ENCODE measurements around the gene ZFHX2.
A peak's percentile ranks its signal among the peaks of the same experiment; 100 is the strongest.

The ZFHX2 gene

DNA sequence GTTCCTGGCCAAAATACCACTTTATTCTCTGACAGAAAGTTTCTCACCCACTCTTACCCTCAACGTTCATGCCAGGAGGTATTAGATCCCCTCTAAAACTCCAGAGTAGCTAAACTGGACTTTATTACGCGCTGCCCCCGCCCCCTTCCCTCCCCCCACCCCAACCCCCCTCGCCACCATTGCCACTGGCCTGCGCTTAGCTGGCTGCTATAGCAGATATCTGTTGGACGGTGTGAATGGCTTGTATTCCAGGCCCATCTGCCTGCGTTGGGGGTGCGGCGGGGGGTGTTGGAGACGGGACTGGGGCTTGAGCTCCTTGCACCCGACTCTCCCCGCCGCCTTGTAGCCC is 3.9 kb upstream of the ZFHX2 start:
- TF ChIP-seq YY1 (IDR thresholded peaks at IDR 0.05; ENCODE audit: low read depth), result no peak
- TF ChIP-seq, protein P1, sequence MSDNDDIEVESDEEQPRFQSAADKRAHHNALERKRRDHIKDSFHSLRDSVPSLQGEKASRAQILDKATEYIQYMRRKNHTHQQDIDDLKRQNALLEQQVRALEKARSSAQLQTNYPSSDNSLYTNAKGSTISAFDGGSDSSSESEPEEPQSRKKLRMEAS (IDR thresholded peaks at IDR 0.05), result no peak
- TF ChIP-seq TCF12 (IDR thresholded peaks at IDR 0.05; ENCODE audit: low read depth), result no peak
- no peak for TF ChIP-seq FOXM1 (IDR thresholded peaks at IDR 0.05; ENCODE audit: borderline replicate concordance, low read depth)
- TF ChIP-seq CEBPB (IDR thresholded peaks at IDR 0.05), result no peak
- no peak for TF ChIP-seq TAF1 (IDR thresholded peaks at IDR 0.05; ENCODE audit: low read depth)
- no peak for TF ChIP-seq RAD21 (IDR thresholded peaks at IDR 0.05; ENCODE audit: low read depth)

DNA sequence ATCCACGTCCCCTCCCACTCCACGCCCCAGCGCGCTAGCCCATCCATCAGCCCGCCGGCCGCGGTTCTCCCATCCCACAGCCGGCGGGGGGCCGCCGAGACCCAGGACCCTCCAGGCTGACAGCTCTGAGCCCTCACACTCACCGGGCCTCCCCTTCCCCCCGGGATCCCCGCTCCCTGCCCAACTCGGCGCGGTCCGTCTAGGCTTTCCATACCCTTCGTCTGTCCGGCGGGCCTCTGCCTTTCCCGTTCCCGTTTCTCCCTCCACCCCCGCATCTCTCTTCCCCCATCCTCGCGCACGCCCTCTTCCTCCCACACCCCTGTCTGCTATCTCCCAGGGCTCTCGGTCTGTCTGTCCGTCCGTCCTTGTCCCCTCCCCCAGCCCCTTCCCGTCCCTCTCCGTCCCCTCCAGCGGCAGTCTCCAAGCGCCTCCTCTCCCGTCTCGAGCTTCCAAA is 726 bp downstream of the ZFHX2 start:
- TF ChIP-seq, protein P2, sequence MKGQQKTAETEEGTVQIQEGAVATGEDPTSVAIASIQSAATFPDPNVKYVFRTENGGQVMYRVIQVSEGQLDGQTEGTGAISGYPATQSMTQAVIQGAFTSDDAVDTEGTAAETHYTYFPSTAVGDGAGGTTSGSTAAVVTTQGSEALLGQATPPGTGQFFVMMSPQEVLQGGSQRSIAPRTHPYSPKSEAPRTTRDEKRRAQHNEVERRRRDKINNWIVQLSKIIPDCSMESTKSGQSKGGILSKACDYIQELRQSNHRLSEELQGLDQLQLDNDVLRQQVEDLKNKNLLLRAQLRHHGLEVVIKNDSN (IDR thresholded peaks at IDR 0.05), result no peak
- TF ChIP-seq EGR1 (IDR thresholded peaks at IDR 0.05), result peak; percentile 41; the same call in 1 of the 2 replicates

DNA sequence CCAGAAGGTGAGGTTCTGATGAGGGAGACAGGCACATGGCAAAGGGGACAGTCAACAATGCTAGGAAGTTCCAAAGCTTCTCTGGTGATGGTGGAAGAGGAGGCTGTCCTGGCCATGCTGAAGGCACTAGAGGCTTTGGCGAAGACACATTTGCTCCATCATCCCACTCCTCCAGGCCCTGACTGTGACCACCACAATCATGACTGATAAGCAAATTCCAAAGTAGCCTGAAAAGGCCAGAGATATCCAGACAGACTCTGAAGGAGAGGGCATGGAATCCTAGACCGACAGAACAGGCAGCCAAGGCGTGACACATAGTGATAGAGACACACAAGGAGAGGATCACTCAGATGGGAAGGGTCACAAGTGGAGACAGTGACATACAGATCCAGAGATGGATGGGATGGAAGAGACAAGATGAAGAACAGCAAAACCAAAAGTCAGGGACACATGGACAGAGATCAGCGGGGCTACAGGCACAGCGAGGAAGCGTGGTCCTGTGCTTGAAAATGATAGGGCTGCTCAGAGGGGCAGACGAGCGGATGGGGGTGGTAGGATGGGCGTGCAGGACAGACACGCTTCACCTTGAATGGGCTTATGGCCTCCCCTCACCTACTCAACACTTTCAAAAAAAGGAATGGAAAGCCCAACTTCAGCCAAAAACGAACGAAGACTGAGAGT is 1.3 kb downstream of the ZFHX2 start:
- TF ChIP-seq, protein P1 (IDR thresholded peaks at IDR 0.05), result no peak
- TF ChIP-seq EGR1 (IDR thresholded peaks at IDR 0.05), result no peak
- TF ChIP-seq EP300 (IDR thresholded peaks at IDR 0.05; ENCODE audit: borderline replicate concordance), result no peak
- no peak for TF ChIP-seq NFIC (IDR thresholded peaks at IDR 0.05)
- no peak for TF ChIP-seq TCF12 (IDR thresholded peaks at IDR 0.05; ENCODE audit: low read depth)
- no peak for TF ChIP-seq FOXM1 (IDR thresholded peaks at IDR 0.05; ENCODE audit: borderline replicate concordance, low read depth)
- no peak for TF ChIP-seq TAF1 (IDR thresholded peaks at IDR 0.05; ENCODE audit: low read depth)
- TF ChIP-seq YY1 (IDR thresholded peaks at IDR 0.05; ENCODE audit: low read depth), result no peak
- TF ChIP-seq CREB1 (IDR thresholded peaks at IDR 0.05; ENCODE audit: low read depth), result no peak
- TF ChIP-seq, protein P3, sequence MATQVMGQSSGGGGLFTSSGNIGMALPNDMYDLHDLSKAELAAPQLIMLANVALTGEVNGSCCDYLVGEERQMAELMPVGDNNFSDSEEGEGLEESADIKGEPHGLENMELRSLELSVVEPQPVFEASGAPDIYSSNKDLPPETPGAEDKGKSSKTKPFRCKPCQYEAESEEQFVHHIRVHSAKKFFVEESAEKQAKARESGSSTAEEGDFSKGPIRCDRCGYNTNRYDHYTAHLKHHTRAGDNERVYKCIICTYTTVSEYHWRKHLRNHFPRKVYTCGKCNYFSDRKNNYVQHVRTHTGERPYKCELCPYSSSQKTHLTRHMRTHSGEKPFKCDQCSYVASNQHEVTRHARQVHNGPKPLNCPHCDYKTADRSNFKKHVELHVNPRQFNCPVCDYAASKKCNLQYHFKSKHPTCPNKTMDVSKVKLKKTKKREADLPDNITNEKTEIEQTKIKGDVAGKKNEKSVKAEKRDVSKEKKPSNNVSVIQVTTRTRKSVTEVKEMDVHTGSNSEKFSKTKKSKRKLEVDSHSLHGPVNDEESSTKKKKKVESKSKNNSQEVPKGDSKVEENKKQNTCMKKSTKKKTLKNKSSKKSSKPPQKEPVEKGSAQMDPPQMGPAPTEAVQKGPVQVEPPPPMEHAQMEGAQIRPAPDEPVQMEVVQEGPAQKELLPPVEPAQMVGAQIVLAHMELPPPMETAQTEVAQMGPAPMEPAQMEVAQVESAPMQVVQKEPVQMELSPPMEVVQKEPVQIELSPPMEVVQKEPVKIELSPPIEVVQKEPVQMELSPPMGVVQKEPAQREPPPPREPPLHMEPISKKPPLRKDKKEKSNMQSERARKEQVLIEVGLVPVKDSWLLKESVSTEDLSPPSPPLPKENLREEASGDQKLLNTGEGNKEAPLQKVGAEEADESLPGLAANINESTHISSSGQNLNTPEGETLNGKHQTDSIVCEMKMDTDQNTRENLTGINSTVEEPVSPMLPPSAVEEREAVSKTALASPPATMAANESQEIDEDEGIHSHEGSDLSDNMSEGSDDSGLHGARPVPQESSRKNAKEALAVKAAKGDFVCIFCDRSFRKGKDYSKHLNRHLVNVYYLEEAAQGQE (IDR thresholded peaks at IDR 0.05; ENCODE audit: low read depth), result no peak
- TF ChIP-seq, protein P2 (IDR thresholded peaks at IDR 0.05), result no peak
- no peak for TF ChIP-seq TEAD4 (IDR thresholded peaks at IDR 0.05)
- TF ChIP-seq CEBPB (IDR thresholded peaks at IDR 0.05), result no peak
- no peak for TF ChIP-seq ZBTB7A (IDR thresholded peaks at IDR 0.05; ENCODE audit: low read depth)
- no peak for TF ChIP-seq RAD21 (IDR thresholded peaks at IDR 0.05; ENCODE audit: low read depth)

DNA sequence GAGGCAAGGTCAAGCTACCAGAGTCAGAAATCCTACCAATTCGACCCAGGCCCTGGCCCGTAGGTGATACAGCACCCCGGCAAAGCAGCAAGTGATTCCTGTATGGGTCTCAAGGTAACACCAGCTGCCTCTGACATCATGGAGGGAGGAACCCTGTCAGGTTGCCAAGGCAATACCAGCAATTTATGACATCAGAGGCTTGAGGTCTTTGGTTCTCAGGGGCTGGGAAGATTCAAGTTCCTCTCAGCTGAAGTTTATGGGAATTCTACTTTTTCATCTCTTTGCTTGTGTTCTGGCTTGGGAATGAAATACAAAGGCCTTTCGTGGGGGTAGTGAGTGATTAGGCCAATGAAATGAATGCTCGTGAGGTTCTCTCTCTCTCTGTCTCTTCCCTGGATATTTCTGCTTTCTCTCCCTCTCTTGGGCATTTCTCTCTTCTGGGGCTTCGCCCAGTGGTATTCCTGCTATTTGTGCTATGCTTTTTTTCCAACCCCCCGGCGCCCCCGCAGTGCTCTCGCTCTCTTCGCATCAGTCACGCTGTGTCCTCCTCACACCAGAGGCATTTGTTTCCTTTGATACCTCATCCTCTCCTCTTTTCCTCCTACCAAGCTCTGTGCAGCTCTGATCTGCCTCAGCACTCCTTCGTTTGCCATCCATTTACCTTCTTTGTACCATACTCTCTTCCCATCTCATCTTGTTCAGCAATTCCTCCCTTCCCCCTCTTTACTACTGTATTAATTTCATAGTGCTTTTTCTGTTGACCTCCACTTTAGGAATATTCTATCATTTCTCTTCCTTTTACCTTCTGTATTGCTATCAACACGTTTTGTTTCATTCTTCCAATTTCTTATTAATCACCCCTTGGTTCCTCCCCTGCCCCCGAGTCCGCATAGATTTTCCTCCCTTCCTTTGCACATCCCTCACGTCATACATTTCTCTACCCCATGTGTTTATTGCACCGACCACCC is 2.9 kb downstream of the ZFHX2 start:
- TF ChIP-seq CEBPB (IDR thresholded peaks at IDR 0.05) (no peak), CREB1 (IDR thresholded peaks at IDR 0.05; ENCODE audit: low read depth) (no peak), NFIC (IDR thresholded peaks at IDR 0.05) (no peak), ZBTB7A (IDR thresholded peaks at IDR 0.05; ENCODE audit: low read depth) (no peak), EP300 (IDR thresholded peaks at IDR 0.05; ENCODE audit: borderline replicate concordance) (no peak), TCF12 (IDR thresholded peaks at IDR 0.05; ENCODE audit: low read depth) (no peak), YY1 (IDR thresholded peaks at IDR 0.05; ENCODE audit: low read depth) (no peak), EGR1 (IDR thresholded peaks at IDR 0.05) (no peak), TEAD4 (IDR thresholded peaks at IDR 0.05) (no peak), FOXM1 (IDR thresholded peaks at IDR 0.05; ENCODE audit: borderline replicate concordance, low read depth) (no peak), RAD21 (IDR thresholded peaks at IDR 0.05; ENCODE audit: low read depth) (no peak), TAF1 (IDR thresholded peaks at IDR 0.05; ENCODE audit: low read depth) (no peak)
- TF ChIP-seq, protein P1 (IDR thresholded peaks at IDR 0.05), result no peak
- TF ChIP-seq, protein P3 (IDR thresholded peaks at IDR 0.05; ENCODE audit: low read depth), result no peak

DNA sequence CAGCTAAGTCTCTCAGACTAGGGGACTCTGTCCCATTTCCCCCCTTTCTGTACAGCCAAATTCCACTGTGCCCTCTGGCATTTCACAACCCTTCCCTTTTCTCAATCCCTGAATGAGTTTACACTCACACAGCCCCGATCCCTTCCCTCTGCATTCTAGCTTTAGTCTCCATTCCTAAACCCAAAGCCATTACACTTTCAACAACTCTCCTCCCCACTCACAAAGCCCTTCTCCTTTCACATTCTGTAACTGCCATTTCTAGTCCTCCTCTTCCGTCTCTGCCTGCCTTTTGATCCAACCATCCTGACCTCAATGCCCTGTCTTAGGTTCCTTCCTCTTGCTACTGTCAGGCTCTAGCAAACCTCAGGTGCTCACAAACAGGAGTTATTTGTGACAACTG is 3.6 kb downstream of the ZFHX2 start:
- no peak for TF ChIP-seq FOXM1 (IDR thresholded peaks at IDR 0.05; ENCODE audit: borderline replicate concordance, low read depth)
- no peak for TF ChIP-seq CEBPB (IDR thresholded peaks at IDR 0.05)
- TF ChIP-seq, protein P1 (IDR thresholded peaks at IDR 0.05), result no peak
- no peak for TF ChIP-seq TCF12 (IDR thresholded peaks at IDR 0.05; ENCODE audit: low read depth)
- no peak for TF ChIP-seq NFIC (IDR thresholded peaks at IDR 0.05)
- no peak for TF ChIP-seq EP300 (IDR thresholded peaks at IDR 0.05; ENCODE audit: borderline replicate concordance)
- no peak for TF ChIP-seq EGR1 (IDR thresholded peaks at IDR 0.05)
- no peak for TF ChIP-seq CREB1 (IDR thresholded peaks at IDR 0.05; ENCODE audit: low read depth)
- no peak for TF ChIP-seq YY1 (IDR thresholded peaks at IDR 0.05; ENCODE audit: low read depth)
- TF ChIP-seq RAD21 (IDR thresholded peaks at IDR 0.05; ENCODE audit: low read depth), result no peak
- TF ChIP-seq, protein P2 (IDR thresholded peaks at IDR 0.05), result no peak
- TF ChIP-seq TEAD4 (IDR thresholded peaks at IDR 0.05), result no peak
